Cardiac muscle cell (in vitro differentiated cells and primary cell): ENCODE measurements around the gene CHCHD6. TPM values are rescaled to one million over a fixed set of nuclear protein-coding genes. Genes with fewer than 3 reads are reported as not detected.

ENCODE experiments used
- DNase-seq, 2 donors: peaks; one replicate each; pipeline versions ENCODE4 v3.0.0 to v3.0.0-alpha.2; 2010 to 2017; ENCODE audit warnings: low read depth in 1 of 2, low spot score in 1 of 2
- H3K27ac ChIP-seq: fragments of 200-600 bp; sonication (generic); 2 replicates; pipeline ENCODE4 v1.5.1; 2016
- H3K27me3 ChIP-seq: fragments of 200-600 bp; sonication (generic); 2 replicates; pipeline ENCODE4 v1.6.0; 2016; ENCODE audit warnings: control low read depth
- H3K36me3 ChIP-seq: fragments of 200-600 bp; sonication (generic); 2 replicates; pipeline ENCODE4 v1.5.1; 2016; ENCODE audit warnings: control low read depth
- H3K4me1 ChIP-seq: fragments of 200-600 bp; sonication (generic); 2 replicates; pipeline ENCODE4 v1.8.1; 2017; ENCODE audit warnings: low read depth, mild to moderate bottlenecking, mixed run types
- H3K4me3 ChIP-seq: fragments of 200-600 bp; sonication (generic); 2 replicates; pipeline ENCODE4 v1.5.1; 2016; ENCODE audit warnings: mild to moderate bottlenecking
- H3K9me3 ChIP-seq: fragments of 200-600 bp; sonication (generic); 2 replicates; pipeline ENCODE4 v1.5.1; 2017; ENCODE audit warnings: low read depth, mild to moderate bottlenecking, control low read depth
- CTCF ChIP-seq: IDR thresholded peaks from 2 replicates; pipeline ENCODE4 v1.5.1; 2012; ENCODE audit warnings: low read depth, mild to moderate bottlenecking, low read length
- polyA plus RNA-seq: library from polyadenylated mRNA; unstranded; fragments of >200 nt; fragmentation: Nextera tagmentation; extraction: Ambion mirVana; gene quantifications from 2 replicates; pipeline ENCODE4 v1.2.1, GENCODE V29; 2016
- total RNA-seq: library from RNA; depleted of rRNA; stranded (reverse); fragments of >200 nt; gene quantifications from 2 replicates; pipeline ENCODE4 v1.2.3, GENCODE V29; 2016

Gene CHCHD6
- total and polyA plus RNA-seq, 2 experiments from 2014 or later = 76.0 to 102 TPM

- no peak for DNase-seq
- TF ChIP-seq CTCF = no peak
- no peak overlapping the region for H3K27ac ChIP-seq
- peaks cover 8% of the 10 kb centered on the region for H3K36me3 ChIP-seq
- H3K4me3 ChIP-seq = no peak overlapping the region
- no peaks in the 10 kb centered on the region for H3K27me3 ChIP-seq
- H3K9me3 ChIP-seq = no peaks in the 10 kb centered on the region
- H3K4me1 ChIP-seq = no peaks in the 10 kb centered on the region
Observed at GRCh38 chr3:127008236-127008635, 304.2 kb downstream of the CHCHD6 start.

- no peak for TF ChIP-seq CTCF
- Histone ChIP-seq H3K4me3 (no peak overlapping the region), H3K4me1 (no peaks in the 10 kb centered on the region), H3K36me3 (peaks cover 13% of the 10 kb centered on the region), H3K9me3 (no peaks in the 10 kb centered on the region), H3K27ac (no peak overlapping the region), H3K27me3 (no peaks in the 10 kb centered on the region)
- DNase-seq = no peak
Observed at GRCh38 chr3:127009531-127009930, 305.5 kb downstream of the CHCHD6 start.

Other genes starting within 250 kb of the CHCHD6 start
- 34.3 and 56.3 TPM in 2 replicates for gene ZXDC, start 228.3 kb upstream of the CHCHD6 start, total RNA-seq
- 40.4 and 46.3 TPM in 2 replicates for gene ZXDC, start 228.3 kb upstream of the CHCHD6 start, polyA plus RNA-seq
- gene UROC1, start 186.5 kb upstream of the CHCHD6 start, total RNA-seq = not detected in 2 replicates
- not detected in 2 replicates for gene UROC1, start 186.5 kb upstream of the CHCHD6 start, polyA plus RNA-seq
- 0.67 and 0.89 TPM in 2 replicates for gene CHST13, start 180.1 kb upstream of the CHCHD6 start, total RNA-seq
- 1.8 and 1.9 TPM in 2 replicates for gene CHST13, start 180.1 kb upstream of the CHCHD6 start, polyA plus RNA-seq
- gene C3orf22, start 145.3 kb upstream of the CHCHD6 start, total RNA-seq = not detected in 2 replicates
- gene C3orf22, start 145.3 kb upstream of the CHCHD6 start, polyA plus RNA-seq = not detected in 2 replicates
- gene TXNRD3, start 49.1 kb upstream of the CHCHD6 start, total RNA-seq = 8.1 and 11.7 TPM in 2 replicates
- 8.7 and 15.7 TPM in 2 replicates for gene TXNRD3, start 49.1 kb upstream of the CHCHD6 start, polyA plus RNA-seq